ENCODE measurements around the gene HDDC3. TPM values are rescaled to one million over a fixed set of nuclear protein-coding genes. Genes with fewer than 3 reads are reported as not detected.

HDDC3 gene
- total and polyA plus RNA-seq, 11 donors: 10.9 to 19.9 (median 15.2) TPM

DNA sequence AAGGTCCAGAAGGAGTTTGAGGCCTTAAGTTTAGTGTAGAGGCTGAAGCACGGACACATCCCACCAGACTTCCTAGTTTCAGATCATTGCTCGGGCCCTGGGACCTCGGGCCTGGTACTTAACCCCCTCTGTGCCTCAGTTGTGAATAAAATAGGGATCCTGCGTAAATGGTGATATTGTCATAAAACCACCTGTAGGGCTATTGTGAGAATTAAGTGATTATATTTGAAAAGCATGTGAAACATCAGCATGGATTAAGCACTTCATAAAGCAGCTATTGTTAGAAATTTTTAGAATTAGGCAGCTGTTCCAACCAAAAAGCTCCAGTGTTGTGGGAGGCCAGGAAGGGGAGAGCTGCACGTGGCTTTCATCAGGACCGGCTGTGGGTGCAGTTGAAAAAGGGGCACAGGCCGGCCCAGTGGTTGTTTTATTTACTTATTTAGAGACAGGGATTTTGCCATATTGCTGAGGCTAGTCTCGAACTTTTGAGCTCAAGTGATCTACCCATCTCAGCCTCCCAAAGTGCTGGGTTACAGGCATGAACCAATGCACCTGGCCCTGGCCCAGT is 26.8 kb upstream of the HDDC3 start:
- H3K27me3 ChIP-seq: no peaks in the 10 kb centered on the region
- TF ChIP-seq, protein P1, sequence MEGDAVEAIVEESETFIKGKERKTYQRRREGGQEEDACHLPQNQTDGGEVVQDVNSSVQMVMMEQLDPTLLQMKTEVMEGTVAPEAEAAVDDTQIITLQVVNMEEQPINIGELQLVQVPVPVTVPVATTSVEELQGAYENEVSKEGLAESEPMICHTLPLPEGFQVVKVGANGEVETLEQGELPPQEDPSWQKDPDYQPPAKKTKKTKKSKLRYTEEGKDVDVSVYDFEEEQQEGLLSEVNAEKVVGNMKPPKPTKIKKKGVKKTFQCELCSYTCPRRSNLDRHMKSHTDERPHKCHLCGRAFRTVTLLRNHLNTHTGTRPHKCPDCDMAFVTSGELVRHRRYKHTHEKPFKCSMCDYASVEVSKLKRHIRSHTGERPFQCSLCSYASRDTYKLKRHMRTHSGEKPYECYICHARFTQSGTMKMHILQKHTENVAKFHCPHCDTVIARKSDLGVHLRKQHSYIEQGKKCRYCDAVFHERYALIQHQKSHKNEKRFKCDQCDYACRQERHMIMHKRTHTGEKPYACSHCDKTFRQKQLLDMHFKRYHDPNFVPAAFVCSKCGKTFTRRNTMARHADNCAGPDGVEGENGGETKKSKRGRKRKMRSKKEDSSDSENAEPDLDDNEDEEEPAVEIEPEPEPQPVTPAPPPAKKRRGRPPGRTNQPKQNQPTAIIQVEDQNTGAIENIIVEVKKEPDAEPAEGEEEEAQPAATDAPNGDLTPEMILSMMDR (IDR thresholded peaks at IDR 0.05): no peak
- TF ChIP-seq POLR2A (IDR thresholded peaks at IDR 0.05): no peak
- peak overlapping the region in 7 of 12 donors; percentile 23 to 69 (median 50) for H3K27ac ChIP-seq
- ATAC-seq (no peak), DNase-seq (no peak)
- H3K4me3 ChIP-seq: no peak overlapping the region
- H3K36me3 ChIP-seq: peaks cover 0 to 43% (median 33%) of the 10 kb centered on the region in 9 donors
- intact Hi-C loops (cut with DNase I): loop anchor here (5.0 to 10.0 kb wide), 9 partner anchors 33 to 313 kb away; partner anchors contain the start of genes PRC1 (in 2 of the 10) and VPS33B (in 1 of the 10)
- H3K9me3 ChIP-seq: no peaks in the 10 kb centered on the region
- peaks cover 0 to 54% (median 29%) of the 10 kb centered on the region in 12 donors for H3K4me1 ChIP-seq
- WGBS, 4 donors: 70 to 84% (median 79%) methylated on average over 8 of the region's 8 CpGs

DNA sequence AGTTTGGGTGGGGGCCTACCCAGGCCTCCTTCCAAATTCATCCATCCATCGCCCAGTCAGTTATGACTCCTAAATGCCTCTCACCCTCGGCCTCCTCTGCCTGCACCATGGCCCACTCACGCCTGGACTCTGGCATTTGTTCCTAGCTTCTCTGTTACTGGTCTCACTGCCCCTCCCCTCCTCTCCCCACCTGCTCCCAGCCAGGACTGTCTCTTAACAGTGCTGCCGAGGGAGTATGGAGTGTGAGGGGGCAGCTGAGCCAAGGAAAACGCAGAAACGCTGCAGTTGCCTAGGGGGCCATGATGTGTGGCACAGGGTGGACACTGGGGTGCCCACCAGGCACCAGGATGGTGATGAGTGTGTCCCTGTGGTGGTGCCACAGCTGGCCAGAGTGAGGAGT is 25.4 kb upstream of the HDDC3 start:
- Histone ChIP-seq H3K4me1 (peaks cover 0 to 54% (median 29%) of the 10 kb centered on the region in 12 donors), H3K9me3 (no peaks in the 10 kb centered on the region), H3K27me3 (no peaks in the 10 kb centered on the region), H3K4me3 (peak overlapping the region in 8 of 12 donors; percentile 65 to 86 (median 73)), H3K36me3 (peaks cover 0 to 43% (median 31%) of the 10 kb centered on the region in 9 donors), H3K27ac (peak overlapping the region in 3 of 12 donors; percentile 8 to 76 (median 66))
- no peak for ATAC-seq
- WGBS, 4 donors: 62 to 82% (median 72%) methylated on average over 6 of the region's 6 CpGs
- TF ChIP-seq POLR2A (IDR thresholded peaks at IDR 0.05): no peak
- TF ChIP-seq, protein P1 (IDR thresholded peaks at IDR 0.05): no peak
- intact Hi-C loops (cut with DNase I): loop anchor here (2.0 to 10.0 kb wide), 12 partner anchors 35 to 315 kb away; partner anchors contain the start of genes PRC1 (in 2 of the 10) and VPS33B (in 1 of the 10)
- no peak for DNase-seq

DNA sequence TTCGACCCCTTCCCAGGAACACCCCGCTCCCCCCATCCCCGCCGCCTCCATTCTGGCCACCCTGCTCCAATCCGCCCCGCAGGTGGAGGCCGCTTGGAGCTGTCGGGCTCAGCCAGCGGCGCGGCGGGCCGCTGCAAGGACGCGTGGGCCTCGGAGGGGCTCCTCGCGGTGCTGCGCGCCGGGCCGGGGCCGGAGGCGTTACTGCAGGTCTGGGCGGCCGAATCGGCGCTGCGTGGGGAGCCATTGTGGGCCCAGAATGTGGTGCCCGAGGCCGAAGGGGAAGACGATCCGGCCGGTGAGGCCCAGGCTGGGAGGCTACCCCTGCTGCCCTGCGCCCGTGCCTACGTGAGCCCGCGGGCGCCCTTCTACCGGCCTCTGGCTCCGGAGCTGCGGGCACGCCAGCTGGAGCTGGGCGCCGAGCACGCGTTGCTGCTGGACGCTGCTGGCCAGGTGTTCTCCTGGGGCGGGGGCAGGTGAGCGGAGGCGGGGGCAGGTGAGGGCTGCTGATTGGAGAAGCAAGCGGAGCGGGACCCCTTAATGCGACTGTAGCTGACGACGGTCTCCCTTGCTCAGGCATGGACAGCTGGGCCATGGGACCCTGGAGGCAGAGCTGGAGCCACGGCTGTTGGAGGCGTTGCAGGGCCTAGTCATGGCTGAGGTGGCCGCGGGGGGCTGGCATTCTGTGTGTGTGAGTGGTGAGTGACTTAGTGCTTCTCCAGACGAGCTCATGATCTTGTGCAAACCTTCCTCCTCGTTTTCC is 24.9 kb upstream of the HDDC3 start:
- Histone ChIP-seq H3K9me3 (no peaks in the 10 kb centered on the region), H3K36me3 (peaks cover 0 to 43% (median 35%) of the 10 kb centered on the region in 9 donors), H3K27ac (peak overlapping the region in 9 of 12 donors; percentile 1 to 85 (median 66)), H3K4me1 (peaks cover 0 to 54% (median 29%) of the 10 kb centered on the region in 12 donors), H3K27me3 (no peaks in the 10 kb centered on the region), H3K4me3 (peak overlapping the region; percentile 40 to 96 (median 70))
- DNase-seq (no peak), ATAC-seq (peak in 2 of 4 donors; percentile 6 to 16)
- intact Hi-C loops (cut with DNase I): loop anchor here (2.0 to 10.0 kb wide), 12 partner anchors 35 to 315 kb away; partner anchors contain the start of genes PRC1 (in 2 of the 10) and VPS33B (in 1 of the 10)
- 20 to 28% (median 26%) methylated on average over 21 to 63 of the region's 63 CpGs for WGBS, 4 donors
- TF ChIP-seq, protein P1 (IDR thresholded peaks at IDR 0.05): no peak
- TF ChIP-seq POLR2A (IDR thresholded peaks at IDR 0.05): no peak

Measured in heart left ventricle (tissue), 16 donors.